Activated CD8-positive, alpha-beta T cell treated with anti-CD3 and anti-CD28 coated beads, Interleukin-2, amount 10 ng/mL, durations not matched to agents 7 days and 5 days (primary cell): Measurements from ENCODE around the gene GZMB. TPM values are rescaled to one million over a fixed set of nuclear protein-coding genes. Genes with fewer than 3 reads are reported as not detected.
A peak's percentile ranks its signal among the peaks of the same experiment; 100 is the strongest.

Source experiments
- ATAC-seq: fragments of 150-1000 bp; cut with Tn5 transposase; one replicate; pipeline ENCODE4 v1.10.0; 2021; ENCODE audit warnings: moderate library complexity
- CTCF ChIA-PET: fragments of 350-600 bp; sonication (Branson Sonifier 250); formaldehyde crosslinking; loops from one replicate; lab custom pipeline; 2021; ENCODE audit warnings: antibody characterized with exemption; lab: Charles Lee
- POLR2A ChIA-PET: fragments of 350-600 bp; sonication (Branson Sonifier 250); formaldehyde crosslinking; loops from one replicate; lab custom pipeline; 2021; ENCODE audit warnings: antibody characterized with exemption; lab: Charles Lee
- DNase-seq: peaks from one replicate; pipeline ENCODE4 v3.0.0-alpha.2; 2020
- H3K27ac Mint-ChIP-seq: one replicate; pipeline ENCODE4 v1.8.0; 2021; ENCODE audit warnings: mild to moderate bottlenecking, mixed read lengths
- H3K27me3 Mint-ChIP-seq: one replicate; pipeline ENCODE4 v1.8.0; 2021; ENCODE audit warnings: low read depth, mixed read lengths
- H3K36me3 Mint-ChIP-seq: one replicate; pipeline ENCODE4 v1.8.0; 2021; ENCODE audit warnings: low read depth, mixed read lengths
- H3K4me1 Mint-ChIP-seq: one replicate; pipeline ENCODE4 v1.8.0; 2021; ENCODE audit warnings: low read depth, mixed read lengths
- H3K4me3 Mint-ChIP-seq: one replicate; pipeline ENCODE4 v1.8.0; 2021; ENCODE audit warnings: mild to moderate bottlenecking, mixed read lengths
- H3K9me3 Mint-ChIP-seq: one replicate; pipeline ENCODE4 v1.8.0; 2022; ENCODE audit warnings: mixed read lengths; ENCODE audit not compliant: insufficient read depth
- total RNA-seq, 2 experiments: library from RNA; stranded (reverse); gene quantifications; one replicate each; pipeline ENCODE4 v1.2.3, GENCODE V29; 2021

Gene GZMB
- total RNA-seq, 2 experiments from 2014 or later = 354 to 368 TPM

- no peaks in the 10 kb centered on the region for H3K27me3 Mint-ChIP-seq
- ChIA-PET CTCF (interaction anchor here (1.0 to 7.6 kb wide), 6 partner anchors 18 to 58 kb away, joined by 4 to 82 read pairs (median 25); partner anchors contain the start of gene GZMH), POLR2A (interaction anchor here (0.9 to 3.2 kb wide), 3 partner anchors 23 to 62 kb away, joined by 5 to 31 read pairs (median 20); partner anchors contain the start of gene GZMH)
- H3K4me3 Mint-ChIP-seq = peak overlapping the region; percentile 93
- H3K4me1 Mint-ChIP-seq = peaks cover 77% of the 10 kb centered on the region
- peaks cover 66% of the 10 kb centered on the region for H3K36me3 Mint-ChIP-seq
- H3K9me3 Mint-ChIP-seq = no peaks in the 10 kb centered on the region
- ATAC-seq (no peak), DNase-seq (no peak)
- peak overlapping the region; percentile 98 for H3K27ac Mint-ChIP-seq
Observed at GRCh38 chr14:24631749-24632335, 2.1 kb downstream of the GZMB start.

GRCh38 chr14:24630872-24631477 lies 3.0 kb downstream of the GZMB start:
- peaks cover 74% of the 10 kb centered on the region for H3K4me1 Mint-ChIP-seq
- POLR2A ChIA-PET = interaction anchor here (0.9 to 1.4 kb wide), 2 partner anchors 21 to 63 kb away, joined by 5 read pairs; partner anchors contain the start of gene GZMH
- H3K27ac Mint-ChIP-seq = peak overlapping the region; percentile 98
- peak overlapping the region; percentile 93 for H3K4me3 Mint-ChIP-seq
- ATAC-seq = no peak
- DNase-seq = no peak
- no peaks in the 10 kb centered on the region for H3K9me3 Mint-ChIP-seq
- CTCF ChIA-PET = interaction anchor here (1.0 to 7.6 kb wide), 5 partner anchors 19 to 59 kb away, joined by 3 to 82 read pairs (median 4); partner anchors contain the start of gene GZMH
- H3K27me3 Mint-ChIP-seq = no peaks in the 10 kb centered on the region
- H3K36me3 Mint-ChIP-seq = peaks cover 67% of the 10 kb centered on the region

- H3K27me3 Mint-ChIP-seq = no peaks in the 10 kb centered on the region
- H3K9me3 Mint-ChIP-seq = no peaks in the 10 kb centered on the region
- peak overlapping the region; percentile 93 for H3K4me3 Mint-ChIP-seq
- POLR2A ChIA-PET = interaction anchor here (0.9 to 1.4 kb wide), 2 partner anchors 21 to 64 kb away, joined by 5 read pairs; partner anchors contain the start of gene GZMH
- DNase-seq (no peak), ATAC-seq (no peak)
- peak overlapping the region; percentile 98 for H3K27ac Mint-ChIP-seq
- peaks cover 73% of the 10 kb centered on the region for H3K36me3 Mint-ChIP-seq
- CTCF ChIA-PET = interaction anchor here (1.4 to 7.6 kb wide), 4 partner anchors 20 to 60 kb away, joined by 3 to 82 read pairs (median 25); partner anchors contain the start of gene GZMH
- peaks cover 78% of the 10 kb centered on the region for H3K4me1 Mint-ChIP-seq
Observed at GRCh38 chr14:24630087-24630871, 3.7 kb downstream of the GZMB start.

GRCh38 chr14:24629521-24629920 lies 4.5 kb downstream of the GZMB start:
- ChIA-PET CTCF (interaction anchor here (1.3 kb wide), 1 partner anchor 24 kb away, joined by 7 read pairs; no protein-coding TSS in a partner anchor), POLR2A (no interaction called here)
- peaks cover 80% of the 10 kb centered on the region for H3K36me3 Mint-ChIP-seq
- peaks cover 78% of the 10 kb centered on the region for H3K4me1 Mint-ChIP-seq
- no peak for DNase-seq
- H3K4me3 Mint-ChIP-seq = no peak overlapping the region
- no peaks in the 10 kb centered on the region for H3K9me3 Mint-ChIP-seq
- peak overlapping the region; percentile 98 for H3K27ac Mint-ChIP-seq
- no peak for ATAC-seq
- no peaks in the 10 kb centered on the region for H3K27me3 Mint-ChIP-seq

- no peak for DNase-seq
- Mint-ChIP-seq H3K9me3 (peaks cover 5% of the 10 kb centered on the region), H3K36me3 (peaks cover 13% of the 10 kb centered on the region), H3K27ac (peak overlapping the region; percentile 33), H3K27me3 (no peaks in the 10 kb centered on the region), H3K4me3 (no peak overlapping the region), H3K4me1 (peaks cover 47% of the 10 kb centered on the region)
- no peak for ATAC-seq
- ChIA-PET CTCF (interaction anchor here (1.5 to 3.2 kb wide), 3 partner anchors 20 to 96 kb away, joined by 5 to 15 read pairs (median 9); partner anchors contain the start of gene GZMB), POLR2A (interaction anchor here (0.9 to 1.0 kb wide), 2 partner anchors 8 to 61 kb away, joined by 3 to 4 read pairs; no protein-coding TSS in a partner anchor)
Observed at GRCh38 chr14:24613747-24614146, 20.2 kb downstream of the GZMB start.

GRCh38 chr14:24613241-24613640 lies 20.7 kb downstream of the GZMB start:
- CTCF ChIA-PET = interaction anchor here (1.5 to 3.2 kb wide), 3 partner anchors 20 to 97 kb away, joined by 5 to 15 read pairs (median 9); partner anchors contain the start of gene GZMB
- ATAC-seq (no peak), DNase-seq (no peak)
- H3K27me3 Mint-ChIP-seq = no peaks in the 10 kb centered on the region
- peak overlapping the region; percentile 33 for H3K27ac Mint-ChIP-seq
- H3K4me1 Mint-ChIP-seq = peaks cover 52% of the 10 kb centered on the region
- H3K36me3 Mint-ChIP-seq = peaks cover 9% of the 10 kb centered on the region
- no peak overlapping the region for H3K4me3 Mint-ChIP-seq
- H3K9me3 Mint-ChIP-seq = peaks cover 2% of the 10 kb centered on the region
- POLR2A ChIA-PET = interaction anchor here (1.0 to 1.2 kb wide), 2 partner anchors 20 to 61 kb away, joined by 4 read pairs; partner anchors contain the start of gene GZMB

- no peaks in the 10 kb centered on the region for H3K27me3 Mint-ChIP-seq
- H3K4me3 Mint-ChIP-seq = no peak overlapping the region
- no peak overlapping the region for H3K27ac Mint-ChIP-seq
- DNase-seq (no peak), ATAC-seq (no peak)
- no peaks in the 10 kb centered on the region for H3K9me3 Mint-ChIP-seq
- ChIA-PET POLR2A (interaction anchor here (1.1 to 1.2 kb wide), 2 partner anchors 10 to 22 kb away, joined by 4 read pairs; partner anchors contain the start of gene GZMB), CTCF (interaction anchor here (1.2 to 2.9 kb wide), 4 partner anchors 16 to 67 kb away, joined by 4 to 15 read pairs (median 6); partner anchors contain the start of gene GZMB)
- peaks cover 5% of the 10 kb centered on the region for H3K36me3 Mint-ChIP-seq
- peaks cover 62% of the 10 kb centered on the region for H3K4me1 Mint-ChIP-seq
Observed at GRCh38 chr14:24612196-24612595, 21.8 kb downstream of the GZMB start.

GRCh38 chr14:24609655-24610344 lies 24.2 kb downstream of the GZMB start, which contains the start of gene GZMH:
Gene GZMH, minus strand, starts transcription at chr14:24609685. Its CDS starts 72 bp downstream, at chr14:24609613.
- ATAC-seq (peak; percentile 49), DNase-seq (peak; percentile 45)
- ChIA-PET POLR2A (interaction anchor here (1.2 to 3.4 kb wide), 4 partner anchors 17 to 65 kb away, joined by 3 to 20 read pairs (median 4); partner anchors contain the start of gene GZMB), CTCF (interaction anchor here (0.7 to 9.9 kb wide), 11 partner anchors 10 to 100 kb away, joined by 3 to 90 read pairs (median 9); partner anchors contain the start of gene GZMB)
- peaks cover 9% of the 10 kb centered on the region for H3K36me3 Mint-ChIP-seq
- no peaks in the 10 kb centered on the region for H3K27me3 Mint-ChIP-seq
- H3K4me3 Mint-ChIP-seq = peak within 1 kb of the TSS; percentile 24
- H3K27ac Mint-ChIP-seq = peak within 1 kb of the TSS; percentile 86
- H3K4me1 Mint-ChIP-seq = peaks cover 86% of the 10 kb centered on the region
- no peaks in the 10 kb centered on the region for H3K9me3 Mint-ChIP-seq

- H3K4me1 Mint-ChIP-seq = peaks cover 73% of the 10 kb centered on the region
- no peak for ATAC-seq
Observed at GRCh38 chr14:24607635-24608514, 26.1 kb downstream of the GZMB start.

More at GRCh38 chr14:24607635-24608514, 26.1 kb downstream of the GZMB start:
- ChIA-PET CTCF (interaction anchor here (0.8 to 9.9 kb wide), 13 partner anchors 8 to 198 kb away, joined by 3 to 90 read pairs (median 9); partner anchors contain the start of gene GZMB), POLR2A (interaction anchor here (1.0 to 3.4 kb wide), 5 partner anchors 19 to 85 kb away, joined by 3 to 20 read pairs (median 3); partner anchors contain the start of gene GZMB)
- no peak for DNase-seq
- peaks cover 9% of the 10 kb centered on the region for H3K36me3 Mint-ChIP-seq
- peak overlapping the region; percentile 93 for H3K27ac Mint-ChIP-seq
- H3K9me3 Mint-ChIP-seq = no peaks in the 10 kb centered on the region
- H3K4me3 Mint-ChIP-seq = peak overlapping the region; percentile 72
- no peaks in the 10 kb centered on the region for H3K27me3 Mint-ChIP-seq
